Progenitor cell of endocrine pancreas (in vitro differentiated cells): Measurements from ENCODE around the gene SUMO3. TPM values are rescaled to one million over a fixed set of nuclear protein-coding genes. Genes with fewer than 3 reads are reported as not detected.

Experiments
- DNase-seq: peaks from one replicate; pipeline ENCODE4 v3.0.0; 2021; ENCODE audit warnings: low spot score; ENCODE audit not compliant: unreplicated experiment
- H3K27ac Mint-ChIP-seq: 2 replicates; pipeline ENCODE4 v1.8.0; 2021; ENCODE audit warnings: mild to moderate bottlenecking, moderate library complexity, mixed read lengths
- H3K27me3 Mint-ChIP-seq: 2 replicates; pipeline ENCODE4 v1.8.0; 2021; ENCODE audit warnings: mixed read lengths
- H3K36me3 Mint-ChIP-seq: 2 replicates; pipeline ENCODE4 v1.8.0; 2022; ENCODE audit warnings: mixed read lengths; ENCODE audit not compliant: insufficient read depth
- H3K4me1 Mint-ChIP-seq: 2 replicates; pipeline ENCODE4 v1.8.0; 2021; ENCODE audit warnings: low read depth, mixed read lengths
- H3K4me3 Mint-ChIP-seq: 2 replicates; pipeline ENCODE4 v1.8.0; 2021; ENCODE audit warnings: low read depth, mild to moderate bottlenecking, moderate library complexity, mixed read lengths
- H3K9me3 Mint-ChIP-seq: 2 replicates; pipeline ENCODE4 v1.8.0; 2021; ENCODE audit warnings: low read depth, mixed read lengths
- CTCF ChIP-seq: fragments of 200-600 bp; sonication (generic); IDR thresholded peaks from one replicate; pipeline ENCODE4 v1.5.0; 2021; ENCODE audit warnings: antibody characterized with exemption, mild to moderate bottlenecking; ENCODE audit not compliant: unreplicated experiment
- total RNA-seq: library from RNA; stranded (reverse); gene quantifications from 2 replicates; pipeline ENCODE4 v1.2.1, GENCODE V29; 2021

SUMO3 gene
- total RNA-seq, 1 donor from 2014 or later, result 65.0 TPM

DNA sequence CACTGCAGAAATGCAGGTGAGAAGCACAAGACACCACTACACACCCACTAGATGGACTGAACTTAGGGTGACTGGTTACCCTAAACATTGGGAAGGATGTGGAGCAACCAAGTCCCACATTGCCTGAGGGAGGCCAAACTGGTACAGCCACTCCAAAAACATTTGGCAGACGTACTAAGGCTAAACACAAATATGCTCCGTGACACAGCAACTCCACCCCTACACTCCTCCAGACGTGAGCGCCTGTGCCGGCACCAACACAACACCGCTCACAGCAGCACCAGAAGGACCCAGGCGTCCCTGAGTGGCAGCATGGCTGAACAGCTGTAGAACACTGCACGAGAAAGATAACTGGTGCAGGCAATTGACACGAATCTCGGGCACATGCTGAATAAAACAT lies 40.9 kb upstream of the SUMO3 start:
- TF ChIP-seq CTCF, result no peak
- no peak for DNase-seq
- no peak overlapping the region for H3K27ac Mint-ChIP-seq
- H3K4me3 Mint-ChIP-seq, result no peak overlapping the region
- no peaks in the 10 kb centered on the region for H3K9me3 Mint-ChIP-seq
- no peaks in the 10 kb centered on the region for H3K4me1 Mint-ChIP-seq
- H3K27me3 Mint-ChIP-seq, result no peaks in the 10 kb centered on the region
- H3K36me3 Mint-ChIP-seq, result peaks cover 23% of the 10 kb centered on the region

DNA sequence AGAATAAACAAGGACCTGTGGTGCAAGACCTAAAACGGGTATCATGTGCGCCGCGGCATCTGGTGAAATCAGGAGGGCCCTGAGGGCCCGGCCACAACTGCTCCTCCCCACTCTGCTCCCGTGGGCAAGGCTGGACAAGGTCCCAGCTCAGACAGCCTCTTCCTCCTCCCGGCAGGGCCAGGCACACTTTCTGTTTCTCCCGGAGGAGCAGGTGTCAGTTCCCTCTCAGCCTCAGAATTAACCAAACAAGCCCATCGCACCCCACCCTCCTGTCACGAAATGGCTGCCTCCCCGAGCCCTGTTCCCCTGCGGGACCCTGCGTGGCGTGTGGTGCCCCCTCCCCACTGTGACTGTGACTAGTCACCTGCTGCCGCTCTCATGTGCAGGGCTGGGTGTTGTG lies 40.4 kb upstream of the SUMO3 start:
- H3K27me3 Mint-ChIP-seq, result no peaks in the 10 kb centered on the region
- no peaks in the 10 kb centered on the region for H3K9me3 Mint-ChIP-seq
- peaks cover 24% of the 10 kb centered on the region for H3K36me3 Mint-ChIP-seq
- no peak overlapping the region for H3K4me3 Mint-ChIP-seq
- TF ChIP-seq CTCF, result no peak
- DNase-seq, result no peak
- no peak overlapping the region for H3K27ac Mint-ChIP-seq
- peaks cover 2% of the 10 kb centered on the region for H3K4me1 Mint-ChIP-seq

GRCh38 chr21:44857127-44857892 lies 39.4 kb upstream of the SUMO3 start:
- no peaks in the 10 kb centered on the region for H3K27me3 Mint-ChIP-seq
- no peaks in the 10 kb centered on the region for H3K9me3 Mint-ChIP-seq
- DNase-seq, result no peak
- peaks cover 8% of the 10 kb centered on the region for H3K4me1 Mint-ChIP-seq
- no peak overlapping the region for H3K4me3 Mint-ChIP-seq
- no peak overlapping the region for H3K27ac Mint-ChIP-seq
- TF ChIP-seq CTCF, result no peak
- H3K36me3 Mint-ChIP-seq, result peaks cover 26% of the 10 kb centered on the region

- no peak overlapping the region for H3K27ac Mint-ChIP-seq
Observed at GRCh38 chr21:44856131-44856530, 38.3 kb upstream of the SUMO3 start.

GRCh38 chr21:44855572-44855971 lies 37.7 kb upstream of the SUMO3 start:
- Mint-ChIP-seq H3K27ac (no peak overlapping the region), H3K4me1 (peaks cover 8% of the 10 kb centered on the region), H3K9me3 (no peaks in the 10 kb centered on the region)

More at GRCh38 chr21:44856131-44856530, 38.3 kb upstream of the SUMO3 start:
- Mint-ChIP-seq H3K36me3 (peaks cover 24% of the 10 kb centered on the region), H3K4me3 (no peak overlapping the region), H3K9me3 (no peaks in the 10 kb centered on the region), H3K27me3 (no peaks in the 10 kb centered on the region), H3K4me1 (peaks cover 8% of the 10 kb centered on the region)
- TF ChIP-seq CTCF, result no peak
- DNase-seq, result no peak

More at GRCh38 chr21:44855572-44855971, 37.7 kb upstream of the SUMO3 start:
- TF ChIP-seq CTCF, result no peak
- Mint-ChIP-seq H3K27me3 (no peaks in the 10 kb centered on the region), H3K4me3 (no peak overlapping the region), H3K36me3 (peaks cover 27% of the 10 kb centered on the region)
- no peak for DNase-seq
